ENCODE measurements around the gene CYP2C19.
"Not testable (repeated sequence)": the region's sequence is repeated elsewhere in the genome, so short reads cannot be mapped to it uniquely, and the experiment has no call there.

DNA sequence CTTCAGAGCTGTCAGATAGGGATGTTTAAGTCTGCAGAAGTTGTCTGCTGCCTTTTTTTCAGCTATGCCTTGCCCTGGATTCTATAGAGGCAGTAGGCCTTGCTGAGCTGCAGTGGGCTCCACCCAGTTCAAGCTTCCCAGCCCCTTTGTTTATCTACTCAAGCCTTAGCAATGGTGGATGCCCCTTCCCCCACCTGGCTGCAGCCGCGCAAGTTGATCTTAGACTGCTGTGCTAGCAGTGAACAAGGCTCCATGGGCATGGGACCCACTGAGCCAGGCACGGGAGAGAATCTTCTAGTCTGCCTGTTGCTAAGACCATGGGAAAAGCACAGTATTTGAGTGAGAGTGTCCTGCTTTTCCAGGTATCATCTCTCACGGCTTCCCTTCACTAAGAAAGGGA lies 38.1 kb downstream of the CYP2C19 start:
- TF ChIP-seq, protein P1, sequence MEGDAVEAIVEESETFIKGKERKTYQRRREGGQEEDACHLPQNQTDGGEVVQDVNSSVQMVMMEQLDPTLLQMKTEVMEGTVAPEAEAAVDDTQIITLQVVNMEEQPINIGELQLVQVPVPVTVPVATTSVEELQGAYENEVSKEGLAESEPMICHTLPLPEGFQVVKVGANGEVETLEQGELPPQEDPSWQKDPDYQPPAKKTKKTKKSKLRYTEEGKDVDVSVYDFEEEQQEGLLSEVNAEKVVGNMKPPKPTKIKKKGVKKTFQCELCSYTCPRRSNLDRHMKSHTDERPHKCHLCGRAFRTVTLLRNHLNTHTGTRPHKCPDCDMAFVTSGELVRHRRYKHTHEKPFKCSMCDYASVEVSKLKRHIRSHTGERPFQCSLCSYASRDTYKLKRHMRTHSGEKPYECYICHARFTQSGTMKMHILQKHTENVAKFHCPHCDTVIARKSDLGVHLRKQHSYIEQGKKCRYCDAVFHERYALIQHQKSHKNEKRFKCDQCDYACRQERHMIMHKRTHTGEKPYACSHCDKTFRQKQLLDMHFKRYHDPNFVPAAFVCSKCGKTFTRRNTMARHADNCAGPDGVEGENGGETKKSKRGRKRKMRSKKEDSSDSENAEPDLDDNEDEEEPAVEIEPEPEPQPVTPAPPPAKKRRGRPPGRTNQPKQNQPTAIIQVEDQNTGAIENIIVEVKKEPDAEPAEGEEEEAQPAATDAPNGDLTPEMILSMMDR (conservative IDR thresholded peaks at IDR 0.05): not testable (repeated sequence)
- not testable (repeated sequence) for TF ChIP-seq ZFX (IDR thresholded peaks at IDR 0.05)

Data from C4-2B (cell line).